Adipocyte (in vitro differentiated cells): ENCODE data around the gene DDIAS.
"Not testable (repeated sequence)": the region's sequence is repeated elsewhere in the genome, so short reads cannot be mapped to it uniquely, and the experiment has no call there.

Experiments used
- DNase-seq: peaks from one replicate; pipeline ENCODE4 v3.0.0-alpha.2; 2015; ENCODE audit warnings: low read depth
- H3K27me3 ChIP-seq: replicated peaks from 2 replicates; pipeline ENCODE4 v1.7.0; 2013; ENCODE audit warnings: mild to moderate bottlenecking, low read length, moderate library complexity; ENCODE audit not compliant: control insufficient read depth, insufficient read depth
- H3K36me3 ChIP-seq: 2 replicates; pipeline ENCODE4 v1.7.0; 2013; ENCODE audit warnings: low read length, mild to moderate bottlenecking, moderate library complexity; ENCODE audit not compliant: control insufficient read depth, insufficient read depth, severe bottlenecking
- H3K4me1 ChIP-seq: 2 replicates; pipeline ENCODE4 v1.7.0; 2013; ENCODE audit warnings: mild to moderate bottlenecking, low read length, moderate library complexity; ENCODE audit not compliant: control insufficient read depth, insufficient read depth
- H3K4me3 ChIP-seq: 2 replicates; pipeline ENCODE4 v1.7.0; 2013; ENCODE audit warnings: mild to moderate bottlenecking, low read length, moderate library complexity
- H3K9ac ChIP-seq: 2 replicates; pipeline ENCODE4 v1.7.0; 2013; ENCODE audit warnings: mild to moderate bottlenecking, low read length, moderate library complexity
- H3K9me3 ChIP-seq: 2 replicates; pipeline ENCODE4 v1.7.0; 2013; ENCODE audit warnings: mild to moderate bottlenecking, low read length, moderate library complexity; ENCODE audit not compliant: control insufficient read depth

DDIAS gene

GRCh38 chr11:82901165-82901921, at the start of gene DDIAS:
DDIAS (plus strand) TSS chr11:82901736; CDS start chr11:82914739, 13,003 bp downstream.
- Histone ChIP-seq H3K36me3 (no peaks in the 10 kb centered on the region), H3K4me1 (peaks cover 25% of the 10 kb centered on the region), H3K9ac (peak within 1 kb of the TSS; percentile 92), H3K27me3 (no peaks in the 10 kb centered on the region), H3K9me3 (no peaks in the 10 kb centered on the region), H3K4me3 (peak within 1 kb of the TSS; percentile 96)
- peak; percentile 99 for DNase-seq

GRCh38 chr11:82854242-82854641, 47.3 kb upstream of the DDIAS start:
- DNase-seq: no peak
- H3K9me3 ChIP-seq: no peaks in the 10 kb centered on the region
- peaks cover 28% of the 10 kb centered on the region for H3K4me1 ChIP-seq
- H3K36me3 ChIP-seq: peaks cover 5% of the 10 kb centered on the region
- H3K27me3 ChIP-seq: no peaks in the 10 kb centered on the region
- H3K4me3 ChIP-seq: peak overlapping the region; percentile 38
- H3K9ac ChIP-seq: peak overlapping the region; percentile 20

GRCh38 chr11:82854916-82855315, 46.6 kb upstream of the DDIAS start:
- not testable (repeated sequence) for H3K9ac ChIP-seq, H3K36me3 ChIP-seq, H3K27me3 ChIP-seq, H3K9me3 ChIP-seq
- H3K4me3 ChIP-seq: peak overlapping the region; percentile 38
- peak; percentile 29 for DNase-seq
- peaks cover 35% of the 10 kb centered on the region for H3K4me1 ChIP-seq

DNA sequence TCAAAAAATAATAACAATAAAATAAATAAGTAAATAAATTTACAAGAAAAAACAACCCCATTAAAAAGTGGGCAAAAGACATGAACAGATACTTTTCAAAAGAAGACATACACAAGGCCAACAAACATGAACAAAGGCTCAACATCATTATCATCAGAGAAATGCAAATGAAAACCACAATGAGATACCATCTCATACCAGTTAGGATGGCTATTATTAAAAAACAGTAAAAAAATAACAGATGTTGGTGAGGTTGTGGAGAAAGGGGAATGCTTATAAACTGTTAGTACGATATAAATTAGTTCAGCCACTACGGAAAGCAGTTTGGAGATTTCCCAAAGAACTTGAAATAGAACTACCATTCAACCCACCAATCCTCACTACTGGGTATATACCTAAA, 45.9 kb upstream of the DDIAS start:
- H3K4me1 ChIP-seq: peaks cover 37% of the 10 kb centered on the region
- H3K27me3 ChIP-seq: no peaks in the 10 kb centered on the region

DNA sequence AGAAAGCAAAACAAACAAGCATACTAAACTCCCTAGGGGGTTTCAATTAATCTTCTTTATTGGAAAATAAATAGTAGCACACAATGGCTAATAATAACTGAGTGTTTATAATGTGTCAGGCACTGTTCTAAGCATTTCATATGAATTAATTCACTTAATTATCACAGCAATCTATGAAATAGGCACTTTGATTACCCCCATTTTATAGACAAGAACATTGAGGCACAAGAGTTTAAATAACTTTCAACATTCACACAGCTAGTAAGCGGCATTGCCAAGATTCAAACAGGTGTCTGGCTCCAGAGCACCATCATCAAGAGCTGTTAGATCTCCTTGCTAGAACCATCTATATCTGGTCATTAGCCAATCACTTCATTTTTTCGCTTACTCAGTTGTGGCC, 44.4 kb upstream of the DDIAS start:
- Histone ChIP-seq H3K9ac (no peak overlapping the region), H3K9me3 (no peaks in the 10 kb centered on the region), H3K36me3 (no peaks in the 10 kb centered on the region), H3K4me1 (peaks cover 37% of the 10 kb centered on the region), H3K4me3 (no peak overlapping the region), H3K27me3 (no peaks in the 10 kb centered on the region)
- no peak for DNase-seq

More for the DNA sequence above, 45.9 kb upstream of the DDIAS start:
- no peak for DNase-seq
- H3K36me3 ChIP-seq: no peaks in the 10 kb centered on the region
- H3K9ac ChIP-seq: no peak overlapping the region
- no peaks in the 10 kb centered on the region for H3K9me3 ChIP-seq
- no peak overlapping the region for H3K4me3 ChIP-seq

GRCh38 chr11:82858133-82858532, 43.4 kb upstream of the DDIAS start:
- Histone ChIP-seq H3K4me3 (peak overlapping the region; percentile 62), H3K9me3 (no peaks in the 10 kb centered on the region), H3K9ac (peak overlapping the region; percentile 81), H3K4me1 (peaks cover 37% of the 10 kb centered on the region), H3K36me3 (no peaks in the 10 kb centered on the region), H3K27me3 (no peaks in the 10 kb centered on the region)
- DNase-seq: no peak

DNA sequence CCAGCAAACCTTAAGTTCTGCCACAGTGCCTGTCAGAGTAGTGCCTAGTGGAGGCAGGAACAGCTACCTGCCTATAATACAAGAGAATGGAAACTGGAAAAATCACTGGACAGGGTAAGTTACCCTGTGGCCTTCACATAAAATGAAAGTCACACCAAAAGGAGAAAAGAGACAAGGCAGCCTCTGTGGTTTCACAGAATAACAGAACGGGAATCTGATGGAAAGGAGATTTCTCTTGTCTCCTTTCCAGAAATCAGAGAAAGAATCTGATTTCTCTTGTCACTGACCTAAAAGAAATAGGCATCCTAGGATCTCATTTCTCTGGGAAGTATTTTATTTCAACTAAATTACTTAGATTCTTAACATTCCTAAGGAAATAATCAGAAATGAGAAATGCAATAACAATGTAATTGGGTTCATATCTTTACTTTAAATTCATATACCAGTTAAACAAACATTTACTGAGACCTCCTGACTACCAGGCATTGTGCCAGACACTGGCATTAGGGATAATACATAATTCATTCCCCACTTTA, 42.9 kb upstream of the DDIAS start:
- peak; percentile 72 for DNase-seq
- Histone ChIP-seq H3K4me3 (peak overlapping the region; percentile 62), H3K4me1 (peaks cover 38% of the 10 kb centered on the region), H3K9me3 (no peaks in the 10 kb centered on the region), H3K9ac (peak overlapping the region; percentile 81), H3K36me3 (no peaks in the 10 kb centered on the region), H3K27me3 (no peaks in the 10 kb centered on the region)

DNA sequence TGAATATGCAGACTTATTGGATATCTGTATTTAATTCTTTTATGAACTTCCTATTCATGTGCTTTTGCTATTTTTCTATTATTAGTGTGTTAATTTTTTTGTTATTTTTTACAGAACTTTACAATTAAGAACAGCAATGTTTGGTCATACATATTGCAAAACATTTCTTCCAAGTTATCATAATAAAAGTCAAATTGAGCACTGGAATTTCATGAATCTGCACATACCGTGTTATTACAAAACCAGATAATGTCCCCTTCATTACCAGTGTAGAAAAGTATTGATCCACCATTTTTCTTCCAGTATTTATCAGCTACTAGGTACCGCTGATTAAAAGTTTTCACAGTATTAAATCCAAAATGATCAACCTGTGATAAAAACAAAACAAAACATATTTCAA, 41.8 kb upstream of the DDIAS start:
- DNase-seq: peak; percentile 55
- peaks cover 39% of the 10 kb centered on the region for H3K4me1 ChIP-seq
- no peaks in the 10 kb centered on the region for H3K27me3 ChIP-seq
- no peaks in the 10 kb centered on the region for H3K36me3 ChIP-seq
- H3K9me3 ChIP-seq: no peaks in the 10 kb centered on the region
- H3K4me3 ChIP-seq: peak overlapping the region; percentile 28
- peak overlapping the region; percentile 81 for H3K9ac ChIP-seq

DNA sequence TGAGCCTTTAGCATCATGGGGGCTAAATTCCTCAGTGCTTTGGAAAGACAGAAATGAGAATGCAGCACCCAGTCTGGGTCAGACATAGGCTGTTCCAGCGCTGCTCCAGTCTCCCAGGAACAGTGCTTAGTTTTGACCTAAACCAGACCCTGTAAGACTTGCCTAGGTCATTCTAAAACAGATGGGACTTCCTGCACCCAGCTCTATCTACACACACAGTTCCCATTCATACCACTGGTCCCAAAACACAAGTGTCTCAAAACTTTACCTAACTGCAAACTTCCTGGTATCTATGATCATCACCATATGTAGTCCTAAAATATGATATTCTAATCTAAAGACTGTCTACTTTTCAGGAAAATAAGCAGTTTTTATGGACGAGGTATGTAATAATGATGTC, 39.2 kb upstream of the DDIAS start:
- Histone ChIP-seq H3K4me1 (peaks cover 42% of the 10 kb centered on the region), H3K9ac (no peak overlapping the region), H3K4me3 (no peak overlapping the region), H3K9me3 (no peaks in the 10 kb centered on the region), H3K36me3 (no peaks in the 10 kb centered on the region), H3K27me3 (no peaks in the 10 kb centered on the region)
- no peak for DNase-seq

- H3K27me3 ChIP-seq: no peaks in the 10 kb centered on the region
Observed at GRCh38 chr11:82863209-82863608, 38.3 kb upstream of the DDIAS start.

GRCh38 chr11:82864268-82864667, 37.3 kb upstream of the DDIAS start:
- peaks cover 30% of the 10 kb centered on the region for H3K4me1 ChIP-seq
- H3K27me3 ChIP-seq: no peaks in the 10 kb centered on the region
- no peak overlapping the region for H3K4me3 ChIP-seq
- no peaks in the 10 kb centered on the region for H3K9me3 ChIP-seq
- peak; percentile 57 for DNase-seq
- H3K36me3 ChIP-seq: no peaks in the 10 kb centered on the region
- peak overlapping the region; percentile 54 for H3K9ac ChIP-seq

More at GRCh38 chr11:82863209-82863608, 38.3 kb upstream of the DDIAS start:
- H3K9ac ChIP-seq: no peak overlapping the region
- DNase-seq: no peak
- H3K36me3 ChIP-seq: no peaks in the 10 kb centered on the region
- no peak overlapping the region for H3K4me3 ChIP-seq
- H3K4me1 ChIP-seq: peaks cover 37% of the 10 kb centered on the region
- H3K9me3 ChIP-seq: no peaks in the 10 kb centered on the region
